ENCODE data around the gene RTN4RL2. TPM values are rescaled to one million over a fixed set of nuclear protein-coding genes. Genes with fewer than 3 reads are reported as not detected.

Gene RTN4RL2
- total and polyA plus RNA-seq, 9 of the 15 experiments (the other 6 are each of a cell fraction or from before 2014, with no cell fraction given), result 0.06 to 1.9 (median 0.34) TPM; not detected in 4

DNA sequence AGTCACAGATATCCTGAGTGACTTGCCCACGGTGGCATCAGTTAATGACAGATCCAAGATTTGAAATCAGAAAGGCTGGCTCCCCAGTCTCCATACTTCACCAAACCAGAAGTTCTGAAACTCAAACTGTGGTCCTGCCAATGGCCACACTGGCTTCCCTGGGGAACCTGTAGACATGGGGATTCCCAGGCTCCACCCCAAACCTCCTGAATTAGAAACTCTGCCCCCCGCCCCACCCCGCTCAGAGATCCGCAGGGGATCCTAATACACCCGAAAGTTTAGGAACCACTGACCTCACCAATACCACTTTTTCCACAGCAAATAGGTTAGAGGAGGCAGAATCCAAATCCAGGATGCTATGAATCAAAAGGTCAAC is 15.3 kb downstream of the RTN4RL2 start (continued):
- TF ChIP-seq, protein P1, sequence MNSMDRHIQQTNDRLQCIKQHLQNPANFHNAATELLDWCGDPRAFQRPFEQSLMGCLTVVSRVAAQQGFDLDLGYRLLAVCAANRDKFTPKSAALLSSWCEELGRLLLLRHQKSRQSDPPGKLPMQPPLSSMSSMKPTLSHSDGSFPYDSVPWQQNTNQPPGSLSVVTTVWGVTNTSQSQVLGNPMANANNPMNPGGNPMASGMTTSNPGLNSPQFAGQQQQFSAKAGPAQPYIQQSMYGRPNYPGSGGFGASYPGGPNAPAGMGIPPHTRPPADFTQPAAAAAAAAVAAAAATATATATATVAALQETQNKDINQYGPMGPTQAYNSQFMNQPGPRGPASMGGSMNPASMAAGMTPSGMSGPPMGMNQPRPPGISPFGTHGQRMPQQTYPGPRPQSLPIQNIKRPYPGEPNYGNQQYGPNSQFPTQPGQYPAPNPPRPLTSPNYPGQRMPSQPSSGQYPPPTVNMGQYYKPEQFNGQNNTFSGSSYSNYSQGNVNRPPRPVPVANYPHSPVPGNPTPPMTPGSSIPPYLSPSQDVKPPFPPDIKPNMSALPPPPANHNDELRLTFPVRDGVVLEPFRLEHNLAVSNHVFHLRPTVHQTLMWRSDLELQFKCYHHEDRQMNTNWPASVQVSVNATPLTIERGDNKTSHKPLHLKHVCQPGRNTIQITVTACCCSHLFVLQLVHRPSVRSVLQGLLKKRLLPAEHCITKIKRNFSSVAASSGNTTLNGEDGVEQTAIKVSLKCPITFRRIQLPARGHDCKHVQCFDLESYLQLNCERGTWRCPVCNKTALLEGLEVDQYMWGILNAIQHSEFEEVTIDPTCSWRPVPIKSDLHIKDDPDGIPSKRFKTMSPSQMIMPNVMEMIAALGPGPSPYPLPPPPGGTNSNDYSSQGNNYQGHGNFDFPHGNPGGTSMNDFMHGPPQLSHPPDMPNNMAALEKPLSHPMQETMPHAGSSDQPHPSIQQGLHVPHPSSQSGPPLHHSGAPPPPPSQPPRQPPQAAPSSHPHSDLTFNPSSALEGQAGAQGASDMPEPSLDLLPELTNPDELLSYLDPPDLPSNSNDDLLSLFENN (IDR thresholded peaks at IDR 0.05; ENCODE audit: low read depth in 2 of 2, low read length in 2 of 2), result no peak

DNA sequence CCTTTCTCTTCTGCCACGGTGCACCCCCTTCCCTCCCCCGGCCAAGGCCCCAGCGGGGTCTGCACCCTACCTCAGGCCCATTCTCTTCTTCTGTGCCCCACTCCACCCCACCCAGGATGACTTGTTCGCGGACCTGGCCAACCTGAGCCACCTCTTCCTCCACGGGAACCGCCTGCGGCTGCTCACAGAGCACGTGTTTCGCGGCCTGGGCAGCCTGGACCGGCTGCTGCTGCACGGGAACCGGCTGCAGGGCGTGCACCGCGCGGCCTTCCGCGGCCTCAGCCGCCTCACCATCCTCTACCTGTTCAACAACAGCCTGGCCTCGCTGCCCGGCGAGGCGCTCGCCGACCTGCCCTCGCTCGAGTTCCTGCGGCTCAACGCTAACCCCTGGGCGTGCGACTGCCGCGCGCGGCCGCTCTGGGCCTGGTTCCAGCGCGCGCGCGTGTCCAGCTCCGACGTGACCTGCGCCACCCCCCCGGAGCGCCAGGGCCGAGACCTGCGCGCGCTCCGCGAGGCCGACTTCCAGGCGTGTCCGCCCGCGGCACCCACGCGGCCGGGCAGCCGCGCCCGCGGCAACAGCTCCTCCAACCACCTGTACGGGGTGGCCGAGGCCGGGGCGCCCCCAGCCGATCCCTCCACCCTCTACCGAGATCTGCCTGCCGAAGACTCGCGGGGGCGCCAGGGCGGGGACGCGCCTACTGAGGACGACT is 15.9 kb downstream of the RTN4RL2 start:
- peaks cover 29 to 33% of the 10 kb centered on the region in 2 experiments for H3K4me1 ChIP-seq (replicated peaks in 1 of 2; ENCODE audit: control insufficient read depth in 2 of 2, insufficient read depth in 2 of 2, low read length in 2 of 2)
- intact Hi-C loops (cut with micrococcal nuclease), result no loop called here
- in situ Hi-C loops (cut with MboI), result no loop called here
- no peaks in the 10 kb centered on the region for H3K79me2 ChIP-seq (ENCODE audit: control insufficient read depth, insufficient read depth, low read length)
- no TSS peak for BruUV-seq (replicated peaks)
- no peak overlapping the region for H3K27ac ChIP-seq (ENCODE audit: extremely low read depth, low read depth, low read length)
- TF ChIP-seq XRCC4 (IDR thresholded peaks at IDR 0.05; ENCODE audit: extremely low read depth, insufficient read depth, insufficient read length) (no peak), NR1H2 (CRISPR knock-in tag; IDR thresholded peaks at IDR 0.05) (no peak), DNMT1 (IDR thresholded peaks at IDR 0.05) (no peak), POLR2G (IDR thresholded peaks at IDR 0.05; ENCODE audit: low read depth, low read length) (peak; percentile 66)
- TF ChIP-seq, protein P2, sequence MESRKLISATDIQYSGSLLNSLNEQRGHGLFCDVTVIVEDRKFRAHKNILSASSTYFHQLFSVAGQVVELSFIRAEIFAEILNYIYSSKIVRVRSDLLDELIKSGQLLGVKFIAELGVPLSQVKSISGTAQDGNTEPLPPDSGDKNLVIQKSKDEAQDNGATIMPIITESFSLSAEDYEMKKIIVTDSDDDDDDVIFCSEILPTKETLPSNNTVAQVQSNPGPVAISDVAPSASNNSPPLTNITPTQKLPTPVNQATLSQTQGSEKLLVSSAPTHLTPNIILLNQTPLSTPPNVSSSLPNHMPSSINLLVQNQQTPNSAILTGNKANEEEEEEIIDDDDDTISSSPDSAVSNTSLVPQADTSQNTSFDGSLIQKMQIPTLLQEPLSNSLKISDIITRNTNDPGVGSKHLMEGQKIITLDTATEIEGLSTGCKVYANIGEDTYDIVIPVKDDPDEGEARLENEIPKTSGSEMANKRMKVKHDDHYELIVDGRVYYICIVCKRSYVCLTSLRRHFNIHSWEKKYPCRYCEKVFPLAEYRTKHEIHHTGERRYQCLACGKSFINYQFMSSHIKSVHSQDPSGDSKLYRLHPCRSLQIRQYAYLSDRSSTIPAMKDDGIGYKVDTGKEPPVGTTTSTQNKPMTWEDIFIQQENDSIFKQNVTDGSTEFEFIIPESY (CRISPR knock-in tag; IDR thresholded peaks at IDR 0.05), result peak; percentile 88
- ChIA-PET CTCF (ENCODE audit: low intra/inter-chr PET ratio) (no interaction called here), POLR2A (no interaction called here)
- no peaks in the 10 kb centered on the region for H3K9me3 ChIP-seq (replicated peaks; ENCODE audit: control insufficient read depth, insufficient read depth, low read depth, low read length)
- WGBS (ENCODE audit: insufficient coverage, low coverage, missing lambda C conversion rate), result 93% methylated on average over 37 of the region's 80 CpGs
- H4K20me1 ChIP-seq (replicated peaks; ENCODE audit: control insufficient read depth, insufficient read depth, low read length), result peaks cover 8% of the 10 kb centered on the region; the same call in 1 of the 2 replicates
- no peak overlapping the region for H3K4me2 ChIP-seq (ENCODE audit: insufficient read depth, low read length)
- ATAC-seq, result no peak
- no peak overlapping the region for H3K4me3 ChIP-seq
- FAIRE-seq, result no peak
- H2AFZ ChIP-seq (ENCODE audit: low read depth, low read length), result no peak overlapping the region
- DNase-seq (ENCODE audit: extremely low read depth in 1 of 4, low spot score in 3 of 4), result no peak
- H3K9ac ChIP-seq (ENCODE audit: insufficient read depth in 1 of 2, low read depth in 2 of 2, low read length in 2 of 2), result no peak overlapping the region
- peaks cover 3% of the 10 kb centered on the region; the same call in 1 of the 3 replicates for H3K36me3 ChIP-seq (ENCODE audit: control insufficient read depth, insufficient read depth, low read length)
- no peaks in the 10 kb centered on the region for H3K27me3 ChIP-seq (ENCODE audit: control insufficient read depth in 2 of 2, insufficient read depth in 2 of 2, low read length in 2 of 2)
- H3K9me1 ChIP-seq (ENCODE audit: control insufficient read depth, insufficient read depth, low read length), result no peaks in the 10 kb centered on the region
